DND-41 (cell line): ENCODE data around the gene DPEP3.

Experiments used
- ATAC-seq: fragments of 200-7000 bp; cut with Tn5 transposase; 3 replicates; pipeline ENCODE4 v1.9.1; 2021; ENCODE audit warnings: low read depth; ENCODE audit not compliant: insufficient read depth
- DNase-seq: peaks from one replicate; pipeline ENCODE4 v3.0.0-alpha.2; 2020
- H2AFZ ChIP-seq: 2 replicates; pipeline ENCODE4 v1.6.0; 2012; ENCODE audit warnings: low read depth, low read length
- H3K27ac ChIP-seq: 2 replicates; pipeline ENCODE4 v1.5.1; 2012; ENCODE audit warnings: low read length, inconsistent platforms
- H3K27me3 ChIP-seq: fragments of 200-600 bp; sonication (generic); 2 replicates; pipeline ENCODE4 v1.6.0; 2012; ENCODE audit warnings: low read length, mild to moderate bottlenecking, inconsistent platforms; ENCODE audit not compliant: insufficient read depth, poor library complexity
- H3K36me3 ChIP-seq: 2 replicates; pipeline ENCODE4 v1.5.1; 2012; ENCODE audit warnings: low read length, inconsistent platforms; ENCODE audit not compliant: insufficient read depth
- H3K4me1 ChIP-seq: 2 replicates; pipeline ENCODE4 v1.5.1; 2012; ENCODE audit warnings: mild to moderate bottlenecking, low read length; ENCODE audit not compliant: insufficient read depth
- H3K4me2 ChIP-seq: 2 replicates; pipeline ENCODE4 v1.6.0; 2012; ENCODE audit warnings: mild to moderate bottlenecking, moderate library complexity, low read length, inconsistent platforms; ENCODE audit not compliant: insufficient read depth
- H3K4me3 ChIP-seq, 2 experiments: fragments of 200-600 bp in 1 of 2; shearing (Covaris generic) in 1 of 2; 2 replicates each; pipeline ENCODE4 v1.5.1; 2012 to 2016; ENCODE audit warnings: inconsistent platforms in 2 of 2, low read length in 2 of 2, mild to moderate bottlenecking in 2 of 2, low read depth in 1 of 2, moderate library complexity in 1 of 2
- H3K79me2 ChIP-seq: 2 replicates; pipeline ENCODE4 v1.6.0; 2012; ENCODE audit warnings: low read length, inconsistent platforms; ENCODE audit not compliant: insufficient read depth
- H3K9ac ChIP-seq: 2 replicates; pipeline ENCODE4 v1.6.0; 2012; ENCODE audit warnings: low read depth, mild to moderate bottlenecking, inconsistent platforms, low read length, moderate library complexity
- H3K9me3 ChIP-seq: 2 replicates; pipeline ENCODE4 v1.5.1; 2012; ENCODE audit warnings: low read length, moderate library complexity, mild to moderate bottlenecking, inconsistent platforms; ENCODE audit not compliant: insufficient read depth, severe bottlenecking
- H4K20me1 ChIP-seq: 2 replicates; pipeline ENCODE4 v1.6.0; 2012; ENCODE audit warnings: low read length; ENCODE audit not compliant: insufficient read depth
- EZH2 ChIP-seq: IDR thresholded peaks from 3 replicates; pipeline ENCODE4 v1.6.1; 2012; ENCODE audit warnings: borderline replicate concordance, low read depth, mild to moderate bottlenecking, moderate library complexity, low read length, inconsistent platforms; ENCODE audit not compliant: severe bottlenecking
- TF ChIP-seq, protein P1 (sequence below): IDR thresholded peaks from 2 replicates; pipeline ENCODE4 v1.5.1; 2012; ENCODE audit warnings: borderline replicate concordance, low read length, moderate library complexity, mild to moderate bottlenecking; ENCODE audit not compliant: poor library complexity, severe bottlenecking; ENCODE audit errors: extremely low read depth

DPEP3 gene

GRCh38 chr16:67967958-67968399 lies 12.3 kb downstream of the DPEP3 start:
- peak overlapping the region; percentile 83 for H3K4me2 ChIP-seq
- peaks cover 7% of the 10 kb centered on the region; the same call in 1 of the 2 replicates for H3K36me3 ChIP-seq
- H3K9me3 ChIP-seq, result no peaks in the 10 kb centered on the region
- peaks cover 26% of the 10 kb centered on the region for H3K4me1 ChIP-seq
- ATAC-seq, result peak; percentile 33
- H3K79me2 ChIP-seq, result peaks cover 13% of the 10 kb centered on the region; the same call in 1 of the 2 replicates
- peak; percentile 38 for DNase-seq
- peak overlapping the region; percentile 82 for H2AFZ ChIP-seq
- peaks cover 19% of the 10 kb centered on the region for H4K20me1 ChIP-seq
- H3K4me3 ChIP-seq, result peak overlapping the region; percentile 64 to 65
- no peaks in the 10 kb centered on the region for H3K27me3 ChIP-seq
- H3K9ac ChIP-seq, result peak overlapping the region; percentile 81
- no peak for TF ChIP-seq EZH2
- TF ChIP-seq, protein P1, sequence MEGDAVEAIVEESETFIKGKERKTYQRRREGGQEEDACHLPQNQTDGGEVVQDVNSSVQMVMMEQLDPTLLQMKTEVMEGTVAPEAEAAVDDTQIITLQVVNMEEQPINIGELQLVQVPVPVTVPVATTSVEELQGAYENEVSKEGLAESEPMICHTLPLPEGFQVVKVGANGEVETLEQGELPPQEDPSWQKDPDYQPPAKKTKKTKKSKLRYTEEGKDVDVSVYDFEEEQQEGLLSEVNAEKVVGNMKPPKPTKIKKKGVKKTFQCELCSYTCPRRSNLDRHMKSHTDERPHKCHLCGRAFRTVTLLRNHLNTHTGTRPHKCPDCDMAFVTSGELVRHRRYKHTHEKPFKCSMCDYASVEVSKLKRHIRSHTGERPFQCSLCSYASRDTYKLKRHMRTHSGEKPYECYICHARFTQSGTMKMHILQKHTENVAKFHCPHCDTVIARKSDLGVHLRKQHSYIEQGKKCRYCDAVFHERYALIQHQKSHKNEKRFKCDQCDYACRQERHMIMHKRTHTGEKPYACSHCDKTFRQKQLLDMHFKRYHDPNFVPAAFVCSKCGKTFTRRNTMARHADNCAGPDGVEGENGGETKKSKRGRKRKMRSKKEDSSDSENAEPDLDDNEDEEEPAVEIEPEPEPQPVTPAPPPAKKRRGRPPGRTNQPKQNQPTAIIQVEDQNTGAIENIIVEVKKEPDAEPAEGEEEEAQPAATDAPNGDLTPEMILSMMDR, result no peak
- peak overlapping the region; percentile 55 for H3K27ac ChIP-seq

DNA sequence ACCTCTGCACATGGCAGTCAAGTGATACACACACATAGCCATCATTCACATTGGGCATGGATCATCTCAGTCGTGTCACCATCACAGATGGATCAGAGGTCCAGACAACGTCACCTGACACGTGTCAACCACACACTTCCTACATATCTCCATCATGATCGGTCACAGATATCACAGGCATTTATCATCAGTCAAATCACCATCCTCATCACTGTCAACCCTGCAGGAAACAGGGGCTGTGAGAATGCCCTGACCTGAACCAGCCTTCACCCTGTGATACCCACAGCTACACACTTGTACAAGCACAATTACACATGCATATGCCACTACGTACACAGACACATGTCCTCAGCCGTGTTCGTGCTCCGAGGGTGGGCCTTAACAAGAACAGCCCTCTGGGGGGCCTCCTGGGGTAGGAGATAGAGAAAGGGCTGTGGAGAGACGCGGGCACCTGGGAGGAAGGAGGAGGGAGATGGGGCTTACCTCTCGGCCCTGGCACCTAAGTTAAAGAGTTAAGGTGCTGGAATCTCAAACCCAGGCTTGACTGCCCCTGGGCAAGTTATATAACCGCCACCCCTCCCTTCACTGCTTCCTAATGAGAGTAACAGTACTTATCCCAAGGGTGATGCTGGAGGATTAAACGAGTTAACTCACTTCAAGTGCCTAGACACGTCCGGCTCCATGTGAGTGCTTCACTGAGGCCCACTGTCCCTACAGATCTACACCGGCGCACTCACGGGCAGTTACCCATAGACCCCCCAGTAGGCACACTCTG lies 12.9 kb downstream of the DPEP3 start:
- Histone ChIP-seq H3K4me2 (peak overlapping the region; percentile 83), H4K20me1 (peaks cover 19% of the 10 kb centered on the region), H3K27me3 (no peaks in the 10 kb centered on the region), H3K9ac (peak overlapping the region; percentile 81), H3K9me3 (no peaks in the 10 kb centered on the region), H2AFZ (peak overlapping the region; percentile 82), H3K36me3 (peaks cover 13% of the 10 kb centered on the region; the same call in 1 of the 2 replicates), H3K4me1 (peaks cover 26% of the 10 kb centered on the region), H3K79me2 (peaks cover 13% of the 10 kb centered on the region; the same call in 1 of the 2 replicates), H3K27ac (peak overlapping the region; percentile 55), H3K4me3 (peak overlapping the region; percentile 64 to 65)
- ATAC-seq, result 0 out of 3 replicates have a peak, but pooled peaks have one; percentile 0
- DNase-seq, result peak; percentile 32
- TF ChIP-seq, protein P1, result peak; percentile 38
- TF ChIP-seq EZH2, result no peak

DNA sequence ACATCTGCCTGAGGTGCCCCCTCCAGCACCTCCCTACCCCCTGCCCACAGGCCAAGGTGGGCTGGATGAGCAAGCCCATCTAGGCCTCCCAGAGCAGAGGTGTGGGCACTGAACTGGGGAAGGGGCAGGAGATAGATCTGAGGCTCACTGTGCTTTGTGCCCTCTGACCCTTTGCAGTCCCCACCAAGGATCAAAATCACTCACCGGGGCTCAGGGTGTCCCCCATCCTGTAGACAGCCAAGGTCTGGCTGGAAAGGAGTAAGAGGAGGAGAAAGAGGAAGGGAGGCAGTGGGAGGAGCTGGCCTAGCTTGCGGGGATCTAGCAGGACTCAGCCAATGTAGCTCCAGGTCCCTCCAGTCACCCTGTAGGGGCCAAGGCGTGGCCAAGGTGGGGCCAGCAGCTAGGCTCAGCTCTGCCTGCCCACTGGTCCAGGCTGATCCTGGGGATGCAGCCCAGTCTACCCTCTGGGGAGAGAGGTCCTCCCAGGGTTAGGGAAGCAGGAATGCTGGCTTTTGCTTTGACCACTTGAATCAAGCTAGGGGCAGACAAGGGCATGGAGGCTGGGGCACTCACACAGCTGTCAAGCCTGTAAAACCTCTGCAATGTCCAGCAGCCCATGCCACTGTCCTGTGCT lies 13.6 kb downstream of the DPEP3 start:
- Histone ChIP-seq H4K20me1 (peaks cover 19% of the 10 kb centered on the region), H3K4me1 (peaks cover 26% of the 10 kb centered on the region), H3K9me3 (no peaks in the 10 kb centered on the region), H3K9ac (peak overlapping the region; percentile 81; the same call in 1 of the 2 replicates), H3K27me3 (no peaks in the 10 kb centered on the region), H3K27ac (no peak overlapping the region), H3K4me2 (peak overlapping the region; percentile 83), H2AFZ (no peak overlapping the region), H3K4me3 (peak overlapping the region in 1 of 2 experiments; percentile 65; a peak in 2 of 4 replicates), H3K36me3 (peaks cover 20% of the 10 kb centered on the region), H3K79me2 (peaks cover 13% of the 10 kb centered on the region; the same call in 1 of the 2 replicates)
- no peak for TF ChIP-seq EZH2
- TF ChIP-seq, protein P1, result no peak
- DNase-seq (no peak), ATAC-seq (no peak)
